ENCODE measurements around the gene E2F6. TPM values are rescaled to one million over a fixed set of nuclear protein-coding genes. Genes with fewer than 3 reads are reported as not detected.

The E2F6 gene
- total RNA-seq, 4 donors from 2014 or later = 3.6 to 14.5 (median 9.9) TPM

GRCh38 chr2:11411768-11412448 lies 54.1 kb downstream of the E2F6 start:
- no peak overlapping the region for H3K27ac ChIP-seq
- peak in 5 of 6 experiments; percentile 56 to 69 (median 60) for TF ChIP-seq CTCF (IDR thresholded peaks at IDR 0.05)
- no peak for TF ChIP-seq POLR2A (IDR thresholded peaks at IDR 0.05)
- intact Hi-C loops (cut with DNase I) = loop anchor here (10.0 kb wide), 1 partner anchor 177 kb away; no protein-coding TSS in a partner anchor
- 35 to 39% methylated on average over 11 of the region's 11 CpGs for WGBS, 2 donors
- peaks cover 0 to 3% (median 0%) of the 10 kb centered on the region in 4 donors for H3K27me3 ChIP-seq
- no peaks in the 10 kb centered on the region for H3K36me3 ChIP-seq
- peaks cover 0 to 11% (median 3%) of the 10 kb centered on the region in 3 donors for H3K4me1 ChIP-seq
- no peaks in the 10 kb centered on the region for H3K9me3 ChIP-seq
- peak overlapping the region in 3 of 4 donors; percentile 11 to 56 (median 13) for H3K4me3 ChIP-seq
- no peak for DNase-seq

GRCh38 chr2:11411244-11411643 lies 54.7 kb downstream of the E2F6 start:
- Histone ChIP-seq H3K4me1 (peaks cover 0 to 15% (median 3%) of the 10 kb centered on the region in 3 donors), H3K27me3 (peaks cover 0 to 3% (median 0%) of the 10 kb centered on the region in 4 donors), H3K27ac (no peak overlapping the region), H3K4me3 (no peak overlapping the region), H3K9me3 (no peaks in the 10 kb centered on the region), H3K36me3 (no peaks in the 10 kb centered on the region)
- intact Hi-C loops (cut with DNase I) = loop anchor here (10.0 kb wide), 1 partner anchor 176 kb away; no protein-coding TSS in a partner anchor
- no peak for DNase-seq
- 80% methylated on average over 1 of the region's 1 CpG for WGBS, 2 donors
- TF ChIP-seq POLR2A (IDR thresholded peaks at IDR 0.05) (no peak), CTCF (IDR thresholded peaks at IDR 0.05) (no peak)

GRCh38 chr2:11410101-11410500 lies 55.9 kb downstream of the E2F6 start:
- TF ChIP-seq CTCF (IDR thresholded peaks at IDR 0.05) (no peak), POLR2A (IDR thresholded peaks at IDR 0.05) (no peak)
- no peak overlapping the region for H3K27ac ChIP-seq
- H3K36me3 ChIP-seq = no peaks in the 10 kb centered on the region
- WGBS, 2 donors = 78 to 91% methylated on average over 5 of the region's 5 CpGs
- H3K27me3 ChIP-seq = peaks cover 0 to 3% (median 0%) of the 10 kb centered on the region in 4 donors
- H3K4me3 ChIP-seq = no peak overlapping the region
- peaks cover 0 to 22% (median 3%) of the 10 kb centered on the region in 3 donors for H3K4me1 ChIP-seq
- intact Hi-C loops (cut with DNase I) = loop anchor here (10.0 kb wide), 1 partner anchor 175 kb away; no protein-coding TSS in a partner anchor
- DNase-seq = no peak
- no peaks in the 10 kb centered on the region for H3K9me3 ChIP-seq

- H3K27me3 ChIP-seq = peaks cover 0 to 3% (median 0%) of the 10 kb centered on the region in 4 donors
- no peak overlapping the region for H3K27ac ChIP-seq
- H3K4me1 ChIP-seq = peaks cover 0 to 25% (median 3%) of the 10 kb centered on the region in 3 donors
- DNase-seq = no peak
- no peaks in the 10 kb centered on the region for H3K36me3 ChIP-seq
- H3K4me3 ChIP-seq = no peak overlapping the region
- intact Hi-C loops (cut with DNase I) = no loop called here
- 83 to 92% methylated on average over 1 of the region's 1 CpG for WGBS, 2 donors
- no peaks in the 10 kb centered on the region for H3K9me3 ChIP-seq
- TF ChIP-seq POLR2A (IDR thresholded peaks at IDR 0.05) = no peak
- no peak for TF ChIP-seq CTCF (IDR thresholded peaks at IDR 0.05)
Observed at GRCh38 chr2:11409572-11409959, 56.4 kb downstream of the E2F6 start.

GRCh38 chr2:11408959-11409571 lies 56.9 kb downstream of the E2F6 start:
- H3K27me3 ChIP-seq = peaks cover 0 to 3% (median 0%) of the 10 kb centered on the region in 4 donors
- H3K4me3 ChIP-seq = no peak overlapping the region
- peaks cover 0 to 29% (median 3%) of the 10 kb centered on the region in 3 donors for H3K4me1 ChIP-seq
- TF ChIP-seq CTCF (IDR thresholded peaks at IDR 0.05) (no peak), POLR2A (IDR thresholded peaks at IDR 0.05) (no peak)
- H3K9me3 ChIP-seq = no peaks in the 10 kb centered on the region
- H3K36me3 ChIP-seq = no peaks in the 10 kb centered on the region
- WGBS, 2 donors = 54 to 56% methylated on average over 1 of the region's 1 CpG
- intact Hi-C loops (cut with DNase I) = no loop called here
- DNase-seq = no peak
- H3K27ac ChIP-seq = no peak overlapping the region
